ENCODE results near the gene LAMTOR3.

Gene LAMTOR3

GRCh38 chr4:99861120-99861905 lies 32.9 kb downstream of the LAMTOR3 start:
- no peak for DNase-seq (ENCODE audit: low read depth)

- no peak for DNase-seq (ENCODE audit: low read depth)
Measured at GRCh38 chr4:99860521-99860920, 33.7 kb downstream of the LAMTOR3 start.

GRCh38 chr4:99859618-99860017 lies 34.6 kb downstream of the LAMTOR3 start:
- DNase-seq (ENCODE audit: low read depth), result no peak

- no peak for DNase-seq (ENCODE audit: low read depth)
Measured at GRCh38 chr4:99857307-99857706, 36.9 kb downstream of the LAMTOR3 start.

GRCh38 chr4:99856166-99856565 lies 38.1 kb downstream of the LAMTOR3 start:
- DNase-seq (ENCODE audit: low read depth), result no peak

GRCh38 chr4:99855678-99856077 lies 38.5 kb downstream of the LAMTOR3 start:
- no peak for DNase-seq (ENCODE audit: low read depth)

GRCh38 chr4:99853999-99854398 lies 40.2 kb downstream of the LAMTOR3 start:
- no peak for DNase-seq (ENCODE audit: low read depth)

- no peak for DNase-seq (ENCODE audit: low read depth)
Measured at GRCh38 chr4:99853190-99853589, 41.0 kb downstream of the LAMTOR3 start.

- DNase-seq (ENCODE audit: low read depth), result no peak
Measured at GRCh38 chr4:99852199-99852749, 42.0 kb downstream of the LAMTOR3 start.

GRCh38 chr4:99848591-99849001 lies 45.6 kb downstream of the LAMTOR3 start:
- no peak for DNase-seq (ENCODE audit: low read depth)

- DNase-seq (ENCODE audit: low read depth), result no peak
Measured at GRCh38 chr4:99847362-99847976, 46.8 kb downstream of the LAMTOR3 start.

GRCh38 chr4:99846891-99847290 lies 47.3 kb downstream of the LAMTOR3 start:
- no peak for DNase-seq (ENCODE audit: low read depth)

- DNase-seq (ENCODE audit: low read depth), result no peak
Measured at GRCh38 chr4:99845708-99846469, 48.3 kb downstream of the LAMTOR3 start.

- DNase-seq (ENCODE audit: low read depth), result no peak
Measured at GRCh38 chr4:99845179-99845578, 49.0 kb downstream of the LAMTOR3 start.

- DNase-seq (ENCODE audit: low read depth), result no peak
Measured at GRCh38 chr4:99844048-99844447, 50.2 kb downstream of the LAMTOR3 start.

GRCh38 chr4:99843413-99843812 lies 50.8 kb downstream of the LAMTOR3 start:
- DNase-seq (ENCODE audit: low read depth), result no peak

GRCh38 chr4:99841129-99841528 lies 53.1 kb downstream of the LAMTOR3 start:
- DNase-seq (ENCODE audit: low read depth), result no peak

- DNase-seq (ENCODE audit: low read depth), result no peak
Measured at GRCh38 chr4:99838927-99839326, 55.3 kb downstream of the LAMTOR3 start.

GRCh38 chr4:99835942-99836341 lies 58.3 kb downstream of the LAMTOR3 start:
- no peak for DNase-seq (ENCODE audit: low read depth)

GRCh38 chr4:99834569-99834968 lies 59.7 kb downstream of the LAMTOR3 start:
- no peak for DNase-seq (ENCODE audit: low read depth)

- no peak for DNase-seq (ENCODE audit: low read depth)
Measured at GRCh38 chr4:99833756-99834155, 60.5 kb downstream of the LAMTOR3 start.

GRCh38 chr4:99832758-99833157 lies 61.5 kb downstream of the LAMTOR3 start:
- no peak for DNase-seq (ENCODE audit: low read depth)

- no peak for DNase-seq (ENCODE audit: low read depth)
Measured at GRCh38 chr4:99832321-99832720, 61.9 kb downstream of the LAMTOR3 start.

Data from stimulated activated CD8-positive, alpha-beta memory T cell treated with anti-CD3 and anti-CD28 coated beads, Interleukin-7, amount 100 ng/mL, for 24 hours (primary cell).